Osteoblast (primary cell): ENCODE data around the gene ADAM15. TPM values are rescaled to one million over a fixed set of nuclear protein-coding genes. Genes with fewer than 3 reads are reported as not detected.

ENCODE experiments used
- DNase-seq: peaks from one replicate; pipeline ENCODE4 v3.0.0; 2011; ENCODE audit warnings: low spot score, mixed read lengths; ENCODE audit not compliant: insufficient read length; ENCODE audit errors: missing footprints
- H2AFZ ChIP-seq: 2 replicates; pipeline ENCODE4 v1.6.0; 2011; ENCODE audit warnings: mild to moderate bottlenecking, low read length
- H3K27ac ChIP-seq: 2 replicates; pipeline ENCODE4 v1.5.1; 2011; ENCODE audit warnings: mild to moderate bottlenecking, low read depth, low read length, moderate library complexity
- H3K27me3 ChIP-seq: 2 replicates; pipeline ENCODE4 v1.6.0; 2012; ENCODE audit warnings: mild to moderate bottlenecking, control low read depth, inconsistent platforms, low read length, moderate library complexity; ENCODE audit not compliant: insufficient read depth
- H3K36me3 ChIP-seq: 2 replicates; pipeline ENCODE4 v1.5.1; 2011; ENCODE audit warnings: mild to moderate bottlenecking, low read length, control low read depth, moderate library complexity; ENCODE audit not compliant: insufficient read depth
- H3K4me1 ChIP-seq: 2 replicates; pipeline ENCODE4 v1.5.1; 2011; ENCODE audit warnings: mild to moderate bottlenecking, low read length, control low read depth, moderate library complexity; ENCODE audit not compliant: insufficient read depth
- H3K4me2 ChIP-seq: 2 replicates; pipeline ENCODE4 v1.6.0; 2011; ENCODE audit warnings: mild to moderate bottlenecking, low read length; ENCODE audit not compliant: insufficient read depth
- H3K4me3 ChIP-seq: fragments of 200-600 bp; sonication (generic); 3 replicates; pipeline ENCODE4 v1.5.1; 2012; ENCODE audit warnings: mild to moderate bottlenecking, low read length, inconsistent platforms; ENCODE audit not compliant: insufficient read depth
- H3K79me2 ChIP-seq: 2 replicates; pipeline ENCODE4 v1.6.0; 2012; ENCODE audit warnings: mild to moderate bottlenecking, low read length, control low read depth, inconsistent platforms; ENCODE audit not compliant: insufficient read depth
- H3K9me3 ChIP-seq: 2 replicates; pipeline ENCODE4 v1.5.1; 2011; ENCODE audit warnings: low read depth, low read length, control low read depth
- H4K20me1 ChIP-seq: 2 replicates; pipeline ENCODE4 v1.6.0; 2012; ENCODE audit warnings: mild to moderate bottlenecking, low read length, control low read depth; ENCODE audit not compliant: insufficient read depth
- total RNA-seq: library from RNA; depleted of rRNA; stranded (reverse); fragments of >200 nt; gene quantifications from 2 replicates; pipeline ENCODE4 v1.2.3, GENCODE V29; 2012
- TF ChIP-seq, protein P1 (sequence below): IDR thresholded peaks from 2 replicates; pipeline ENCODE4 v1.5.1; 2011; ENCODE audit warnings: mild to moderate bottlenecking, low read depth, low read length, moderate library complexity; ENCODE audit errors: extremely low read depth

ADAM15 gene
- total RNA-seq, 1 donor = 101 TPM

DNA sequence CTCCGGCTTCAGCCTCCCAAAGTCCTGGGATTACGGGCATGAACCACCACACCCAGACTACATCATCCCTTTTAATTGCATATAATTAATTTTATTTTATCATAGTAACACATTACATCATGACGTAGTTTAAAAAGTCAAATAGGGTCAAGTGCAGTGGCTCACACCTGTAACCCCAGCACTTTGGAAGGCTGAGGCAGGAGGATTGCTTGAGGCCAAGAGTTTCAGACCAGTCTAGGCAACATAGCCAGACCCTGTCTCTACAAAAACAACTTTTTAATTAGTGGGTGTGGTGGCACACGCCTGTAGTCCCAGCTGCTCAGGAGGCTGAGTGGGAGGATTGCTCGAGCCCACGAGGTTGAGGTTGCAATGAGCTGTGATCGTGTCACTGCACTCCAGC lies 48.2 kb downstream of the ADAM15 start:
- no peak overlapping the region for H3K27ac ChIP-seq
- DNase-seq = no peak
- H3K4me2 ChIP-seq = no peak overlapping the region
- H4K20me1 ChIP-seq = no peaks in the 10 kb centered on the region
- H3K4me1 ChIP-seq = no peaks in the 10 kb centered on the region
- no peaks in the 10 kb centered on the region for H3K9me3 ChIP-seq
- no peak overlapping the region for H2AFZ ChIP-seq
- H3K79me2 ChIP-seq = no peaks in the 10 kb centered on the region
- H3K4me3 ChIP-seq = no peak overlapping the region
- H3K36me3 ChIP-seq = no peaks in the 10 kb centered on the region
- H3K27me3 ChIP-seq = peaks cover 14% of the 10 kb centered on the region
- TF ChIP-seq, protein P1, sequence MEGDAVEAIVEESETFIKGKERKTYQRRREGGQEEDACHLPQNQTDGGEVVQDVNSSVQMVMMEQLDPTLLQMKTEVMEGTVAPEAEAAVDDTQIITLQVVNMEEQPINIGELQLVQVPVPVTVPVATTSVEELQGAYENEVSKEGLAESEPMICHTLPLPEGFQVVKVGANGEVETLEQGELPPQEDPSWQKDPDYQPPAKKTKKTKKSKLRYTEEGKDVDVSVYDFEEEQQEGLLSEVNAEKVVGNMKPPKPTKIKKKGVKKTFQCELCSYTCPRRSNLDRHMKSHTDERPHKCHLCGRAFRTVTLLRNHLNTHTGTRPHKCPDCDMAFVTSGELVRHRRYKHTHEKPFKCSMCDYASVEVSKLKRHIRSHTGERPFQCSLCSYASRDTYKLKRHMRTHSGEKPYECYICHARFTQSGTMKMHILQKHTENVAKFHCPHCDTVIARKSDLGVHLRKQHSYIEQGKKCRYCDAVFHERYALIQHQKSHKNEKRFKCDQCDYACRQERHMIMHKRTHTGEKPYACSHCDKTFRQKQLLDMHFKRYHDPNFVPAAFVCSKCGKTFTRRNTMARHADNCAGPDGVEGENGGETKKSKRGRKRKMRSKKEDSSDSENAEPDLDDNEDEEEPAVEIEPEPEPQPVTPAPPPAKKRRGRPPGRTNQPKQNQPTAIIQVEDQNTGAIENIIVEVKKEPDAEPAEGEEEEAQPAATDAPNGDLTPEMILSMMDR = no peak

DNA sequence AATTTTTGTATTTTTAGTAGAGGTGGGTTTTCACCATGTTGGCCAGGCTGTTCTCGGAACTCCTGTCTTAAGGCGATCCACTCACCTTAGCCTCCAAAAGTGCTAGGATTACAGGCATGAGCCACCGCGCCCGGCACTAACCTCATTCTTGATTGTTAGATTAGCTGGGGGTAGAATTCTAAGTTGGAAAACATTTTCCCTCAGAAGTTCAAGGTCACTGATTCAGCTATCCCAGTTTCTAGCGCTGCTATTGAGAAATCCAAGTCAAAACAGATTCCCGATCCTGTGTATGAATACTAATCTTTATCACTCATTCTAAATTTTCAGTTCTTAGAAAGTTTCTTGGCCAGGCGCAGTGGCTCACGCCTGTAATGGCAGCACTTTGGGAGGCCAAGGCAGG lies 52.2 kb downstream of the ADAM15 start:
- H3K4me2 ChIP-seq = no peak overlapping the region
- H3K27me3 ChIP-seq = peaks cover 16% of the 10 kb centered on the region
- no peak overlapping the region for H2AFZ ChIP-seq
- no peaks in the 10 kb centered on the region for H3K4me1 ChIP-seq
- H3K36me3 ChIP-seq = no peaks in the 10 kb centered on the region
- no peak for DNase-seq
- H3K79me2 ChIP-seq = no peaks in the 10 kb centered on the region
- H3K9me3 ChIP-seq = no peaks in the 10 kb centered on the region
- H3K27ac ChIP-seq = no peak overlapping the region
- no peak overlapping the region for H3K4me3 ChIP-seq
- TF ChIP-seq, protein P1 = no peak
- no peaks in the 10 kb centered on the region for H4K20me1 ChIP-seq

DNA sequence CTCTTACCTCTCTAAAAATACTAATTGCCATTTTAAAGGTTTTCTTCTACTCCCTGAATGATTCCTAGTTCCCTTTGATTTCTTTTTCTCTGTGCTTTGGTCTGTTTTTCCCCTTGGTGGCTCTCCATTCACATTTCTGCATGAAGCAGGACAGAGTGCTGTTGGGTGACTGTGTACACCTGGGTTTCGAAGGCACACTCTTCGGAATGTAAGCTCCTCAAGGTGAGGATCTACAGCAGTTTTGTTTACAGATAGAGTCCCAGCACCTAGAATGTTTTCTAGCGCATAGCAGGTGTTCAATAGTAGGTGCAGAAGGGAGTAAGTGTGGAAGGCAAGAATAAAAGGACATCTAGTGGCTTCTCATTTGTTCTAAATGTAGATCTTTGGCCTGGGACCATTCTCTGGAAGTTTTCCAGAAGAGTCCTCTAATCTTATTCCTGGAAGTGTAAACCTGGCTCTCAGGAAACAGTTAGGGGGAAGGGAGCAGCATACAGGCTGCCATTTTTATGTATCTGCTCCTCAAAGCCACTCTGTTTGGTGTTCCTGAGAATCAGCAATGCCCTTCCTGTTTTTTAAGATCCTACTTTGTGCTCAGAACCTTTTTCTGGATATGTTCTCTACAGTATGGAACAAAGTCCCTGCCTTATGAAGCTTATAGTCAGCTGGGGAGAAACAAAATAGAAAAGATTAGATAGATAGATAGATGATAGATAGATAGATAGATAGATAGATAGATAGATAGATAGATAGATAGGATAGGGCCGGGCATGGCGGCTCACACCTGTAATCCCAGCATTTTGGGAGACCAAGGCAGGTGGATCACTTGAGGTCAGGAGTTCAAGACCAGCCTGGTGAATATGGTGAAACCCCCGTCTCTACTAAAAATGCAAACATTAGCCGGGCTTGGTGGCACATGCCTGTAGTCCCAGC lies 53.8 kb downstream of the ADAM15 start:
- TF ChIP-seq, protein P1 = no peak

DNA sequence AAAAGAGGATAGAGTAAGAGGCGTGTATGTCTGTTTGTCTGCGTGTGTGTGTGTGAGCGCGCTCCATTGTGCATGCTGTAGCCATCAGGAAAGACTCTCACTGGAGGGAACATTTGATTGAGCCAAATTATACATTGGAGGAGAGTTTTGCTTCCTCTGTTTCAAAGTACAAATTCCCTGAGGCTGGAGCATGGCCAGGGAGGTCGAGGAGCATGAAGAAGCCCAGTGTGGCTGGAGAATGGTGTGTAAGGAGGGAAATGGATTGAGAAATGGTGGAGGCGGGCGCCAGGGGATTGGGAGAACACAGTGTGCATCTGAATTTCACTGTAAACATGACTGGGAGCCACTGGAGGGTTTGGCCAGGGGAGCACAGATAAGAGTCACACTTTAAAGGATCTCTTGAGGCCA lies 54.5 kb downstream of the ADAM15 start:
- Histone ChIP-seq H4K20me1 (no peaks in the 10 kb centered on the region), H3K4me3 (no peak overlapping the region), H2AFZ (no peak overlapping the region), H3K4me2 (no peak overlapping the region), H3K79me2 (no peaks in the 10 kb centered on the region), H3K36me3 (no peaks in the 10 kb centered on the region), H3K4me1 (no peaks in the 10 kb centered on the region), H3K27ac (no peak overlapping the region), H3K9me3 (no peaks in the 10 kb centered on the region), H3K27me3 (peaks cover 16% of the 10 kb centered on the region)
- DNase-seq = no peak
- TF ChIP-seq, protein P1 = no peak

More for the DNA sequence above, 53.8 kb downstream of the ADAM15 start:
- Histone ChIP-seq H3K9me3 (no peaks in the 10 kb centered on the region), H2AFZ (no peak overlapping the region), H3K4me1 (no peaks in the 10 kb centered on the region), H3K4me2 (no peak overlapping the region), H3K36me3 (no peaks in the 10 kb centered on the region), H4K20me1 (no peaks in the 10 kb centered on the region), H3K27me3 (peaks cover 16% of the 10 kb centered on the region), H3K4me3 (no peak overlapping the region), H3K79me2 (no peaks in the 10 kb centered on the region), H3K27ac (no peak overlapping the region)
- DNase-seq = no peak
